ENCODE data around the gene NKX6-1. TPM values are rescaled to one million over a fixed set of nuclear protein-coding genes. Genes with fewer than 3 reads are reported as not detected.

Gene NKX6-1
- polyA plus RNA-seq, 6 donors from 2014 or later, result not detected

DNA sequence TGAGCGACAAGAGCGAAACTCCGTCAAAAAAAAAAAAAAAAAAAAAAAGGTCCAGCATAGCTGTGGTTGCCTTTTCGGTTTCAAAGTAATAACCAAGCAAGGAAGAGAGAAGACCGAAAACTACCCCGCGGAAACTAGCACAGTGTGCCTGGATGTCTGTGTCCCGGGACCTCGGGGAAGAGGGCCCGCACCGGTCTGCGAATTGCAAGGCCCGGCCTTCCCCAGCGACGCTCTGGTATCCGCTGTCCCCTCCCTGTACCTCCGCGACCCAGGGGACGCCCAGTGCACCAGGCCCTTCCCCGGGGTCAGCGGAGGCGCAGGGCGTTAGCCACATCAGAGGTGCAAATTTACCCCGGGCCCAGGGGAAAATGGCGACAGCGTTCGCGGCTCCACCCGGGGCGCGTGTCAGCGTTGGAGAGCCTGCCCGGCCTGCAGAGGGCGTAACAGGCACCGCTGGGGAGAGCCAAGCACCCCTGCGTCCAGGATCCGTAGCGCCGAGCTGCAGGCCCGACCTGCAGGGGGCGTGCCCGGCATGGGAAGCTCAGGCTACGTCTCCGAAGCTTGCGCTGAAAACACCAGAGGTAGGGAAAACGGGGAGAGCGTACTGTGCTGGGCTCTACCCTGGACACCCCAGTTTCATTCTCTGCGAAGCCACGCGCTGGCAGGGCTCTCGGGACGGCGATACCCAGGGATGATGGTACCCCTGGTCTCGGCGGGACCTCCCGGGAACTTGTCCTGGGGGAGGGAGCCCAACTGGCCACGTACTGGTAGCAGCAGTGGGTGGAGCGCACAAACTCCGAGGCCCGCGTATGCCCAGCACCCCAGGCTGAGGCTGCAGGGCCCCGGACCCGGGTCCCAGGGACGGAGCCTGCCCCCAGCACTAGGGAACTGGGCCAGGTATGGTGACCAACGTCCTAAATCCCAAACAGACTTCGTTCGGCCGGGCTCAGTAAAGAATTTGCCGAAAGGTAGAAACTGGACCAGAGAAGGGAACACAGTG is 16.2 kb downstream of the NKX6-1 start:
- H3K4me3 Mint-ChIP-seq, result peak overlapping the region in 3 of 8 donors; percentile 25 to 64 (median 63)
- H3K36me3 Mint-ChIP-seq, result peaks cover 0 to 13% of the 10 kb centered on the region in 2 donors
- H3K9me3 Mint-ChIP-seq, result peaks cover 3 to 26% (median 17%) of the 10 kb centered on the region in 7 donors
- ATAC-seq (ENCODE audit: low read depth in 2 of 2), result no peak
- peaks cover 74 to 94% (median 92%) of the 10 kb centered on the region in 3 donors for H3K27me3 Mint-ChIP-seq
- H3K27ac Mint-ChIP-seq, result peak overlapping the region in 1 of 6 donors; percentile 85
- peaks cover 4 to 10% (median 5%) of the 10 kb centered on the region in 3 donors for H3K4me1 Mint-ChIP-seq
- DNase-seq, result no peak

DNA sequence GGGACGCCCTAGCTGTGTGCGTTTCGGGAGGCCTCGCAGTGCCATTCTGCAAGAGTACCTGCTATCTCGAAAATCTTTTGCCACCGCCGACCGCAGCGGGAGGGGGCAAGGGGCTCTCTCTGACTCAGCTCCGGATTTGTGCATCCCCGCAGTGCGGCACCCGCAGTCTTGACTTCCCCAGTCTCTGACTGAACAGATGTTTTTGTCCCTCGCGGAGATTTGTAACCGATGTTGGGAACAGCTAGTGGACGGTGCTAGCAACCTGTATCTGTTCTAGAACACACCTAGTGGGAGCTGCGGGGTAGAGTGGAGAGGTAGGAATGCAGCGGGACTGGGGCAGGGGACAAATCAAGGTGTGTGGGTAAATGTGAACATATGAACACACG is 17.2 kb downstream of the NKX6-1 start:
- peaks cover 2 to 26% (median 17%) of the 10 kb centered on the region in 7 donors for H3K9me3 Mint-ChIP-seq
- H3K4me1 Mint-ChIP-seq, result peaks cover 4 to 10% (median 5%) of the 10 kb centered on the region in 3 donors
- peaks cover 0 to 13% of the 10 kb centered on the region in 2 donors for H3K36me3 Mint-ChIP-seq
- peak overlapping the region in 2 of 6 donors; percentile 39 to 86 for H3K27ac Mint-ChIP-seq
- H3K4me3 Mint-ChIP-seq, result peak overlapping the region in 4 of 8 donors; percentile 52 to 68 (median 64)
- peaks cover 69 to 86% (median 85%) of the 10 kb centered on the region in 3 donors for H3K27me3 Mint-ChIP-seq
- ATAC-seq (ENCODE audit: low read depth in 2 of 2) (no peak), DNase-seq (no peak)

DNA sequence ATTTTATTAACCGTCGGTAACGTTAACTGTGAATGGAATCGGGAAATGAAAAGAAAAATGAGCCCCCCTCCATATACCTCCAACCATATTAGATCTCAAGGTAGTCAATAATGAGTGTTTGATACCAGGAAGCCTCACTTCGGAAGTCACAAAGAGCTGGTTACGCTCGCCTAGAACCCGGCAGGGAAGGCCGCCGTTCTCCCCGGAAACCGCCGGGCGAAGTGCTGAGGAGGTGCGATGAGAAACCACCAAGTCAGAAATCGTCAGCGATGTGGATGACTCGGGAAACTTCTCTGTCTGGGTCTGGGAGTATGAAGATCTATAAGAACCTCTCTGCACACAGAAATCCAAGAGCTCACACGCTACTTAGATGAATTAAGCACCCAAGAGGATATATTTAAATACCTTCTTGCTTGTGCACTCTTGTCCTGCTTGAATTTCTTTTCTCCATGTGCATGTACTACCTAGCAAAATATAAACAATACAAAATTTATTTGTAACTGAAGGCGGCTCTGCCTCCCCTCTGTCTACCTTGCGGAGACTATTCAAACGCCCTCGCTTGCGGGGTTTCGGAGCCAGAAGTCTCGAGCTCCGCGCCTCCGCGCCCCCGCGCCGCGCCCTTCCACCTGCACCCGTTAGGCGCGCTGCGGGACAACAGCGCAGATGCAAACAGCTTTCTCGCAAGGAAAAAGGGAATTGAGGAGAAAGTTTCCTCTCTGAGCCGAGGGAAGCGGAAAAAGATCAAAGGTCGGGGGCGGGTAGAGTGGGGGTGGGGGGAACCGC is 17.8 kb downstream of the NKX6-1 start:
- ATAC-seq (ENCODE audit: low read depth in 2 of 2), result no peak
- Mint-ChIP-seq H3K4me3 (peak overlapping the region in 2 of 8 donors; percentile 64 to 73), H3K27ac (peak overlapping the region in 3 of 6 donors; percentile 22 to 53 (median 41)), H3K9me3 (peaks cover 2 to 26% (median 17%) of the 10 kb centered on the region in 7 donors), H3K36me3 (peaks cover 0 to 13% of the 10 kb centered on the region in 2 donors), H3K27me3 (peaks cover 67 to 82% (median 80%) of the 10 kb centered on the region in 3 donors), H3K4me1 (peaks cover 4 to 10% (median 5%) of the 10 kb centered on the region in 3 donors)
- no peak for DNase-seq

DNA sequence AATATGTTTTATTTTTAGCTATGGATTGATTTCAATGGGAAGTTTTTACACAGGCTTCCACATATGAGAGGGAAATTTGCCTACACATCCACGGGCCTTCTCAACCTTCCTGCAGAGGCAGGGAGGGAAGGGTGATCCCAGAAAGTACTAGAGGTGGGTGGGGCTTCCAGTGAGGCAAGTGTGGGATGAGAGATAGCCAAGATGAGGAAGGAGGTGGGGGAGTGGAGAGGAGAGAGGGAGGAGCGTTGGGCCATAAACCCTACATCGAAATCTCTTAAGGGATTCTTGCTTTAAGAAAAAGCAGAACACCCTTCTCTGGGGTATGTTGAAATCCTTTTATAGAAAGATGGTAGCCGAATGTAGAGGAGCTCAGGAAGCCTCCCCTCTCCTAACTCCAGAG is 19.0 kb downstream of the NKX6-1 start:
- DNase-seq (no peak), ATAC-seq (ENCODE audit: low read depth in 2 of 2) (no peak)
- Mint-ChIP-seq H3K27me3 (peaks cover 56 to 77% (median 68%) of the 10 kb centered on the region in 3 donors), H3K9me3 (peaks cover 2 to 26% (median 16%) of the 10 kb centered on the region in 7 donors), H3K4me3 (peak overlapping the region in 1 of 8 donors; percentile 52), H3K36me3 (peaks cover 0 to 13% of the 10 kb centered on the region in 2 donors), H3K27ac (peak overlapping the region in 1 of 6 donors; percentile 12), H3K4me1 (peaks cover 4 to 10% (median 5%) of the 10 kb centered on the region in 3 donors)

DNA sequence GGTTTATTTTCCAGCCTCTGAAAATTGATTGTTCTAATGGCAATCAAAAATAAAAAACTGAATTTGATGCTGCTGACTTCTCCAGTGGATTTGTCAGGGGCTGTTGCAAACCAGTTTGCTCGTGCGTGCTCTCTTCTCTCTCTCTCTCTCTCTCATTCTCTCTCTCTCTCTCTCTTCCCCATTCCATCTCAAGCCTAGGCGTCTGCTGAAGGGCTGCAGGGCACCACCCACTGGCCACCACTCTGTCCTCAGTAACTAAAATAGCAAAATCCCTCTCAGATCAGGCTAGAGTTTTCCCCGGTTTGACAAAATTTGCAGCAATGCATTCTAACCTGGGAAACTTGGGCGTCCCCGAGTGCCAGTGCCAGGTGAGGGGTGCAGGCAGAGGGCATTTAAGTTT is 19.4 kb downstream of the NKX6-1 start:
- peaks cover 54 to 72% (median 64%) of the 10 kb centered on the region in 3 donors for H3K27me3 Mint-ChIP-seq
- peaks cover 4 to 10% (median 5%) of the 10 kb centered on the region in 3 donors for H3K4me1 Mint-ChIP-seq
- peaks cover 2 to 26% (median 15%) of the 10 kb centered on the region in 7 donors for H3K9me3 Mint-ChIP-seq
- H3K36me3 Mint-ChIP-seq, result peaks cover 0 to 13% of the 10 kb centered on the region in 2 donors
- no peak overlapping the region for H3K4me3 Mint-ChIP-seq
- ATAC-seq (ENCODE audit: low read depth in 2 of 2) (no peak), DNase-seq (no peak)
- peak overlapping the region in 1 of 6 donors; percentile 12 for H3K27ac Mint-ChIP-seq

DNA sequence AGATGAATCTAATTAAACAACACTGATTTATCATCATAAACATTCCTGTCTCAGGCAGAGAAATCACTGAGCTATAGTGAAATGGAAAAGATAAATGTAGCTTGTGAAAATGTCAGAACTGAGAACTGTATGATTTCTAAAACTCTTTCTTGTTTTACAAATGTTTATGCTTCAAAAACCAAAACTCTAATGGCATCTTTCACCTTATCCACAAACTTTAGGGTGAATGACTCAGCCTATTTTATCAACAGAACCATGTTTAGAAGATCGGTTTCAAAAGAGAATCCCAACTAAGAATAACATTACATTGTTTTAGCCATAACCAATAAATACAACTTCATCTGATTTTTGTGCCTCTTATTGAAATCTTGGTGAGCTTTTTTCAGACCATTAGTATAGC is 21.4 kb downstream of the NKX6-1 start:
- H3K4me3 Mint-ChIP-seq, result no peak overlapping the region
- H3K27ac Mint-ChIP-seq, result no peak overlapping the region
- H3K27me3 Mint-ChIP-seq, result peaks cover 51 to 63% (median 60%) of the 10 kb centered on the region in 3 donors
- H3K36me3 Mint-ChIP-seq, result no peaks in the 10 kb centered on the region
- ATAC-seq (ENCODE audit: low read depth in 2 of 2) (no peak), DNase-seq (no peak)
- H3K4me1 Mint-ChIP-seq, result peaks cover 4 to 6% (median 5%) of the 10 kb centered on the region in 3 donors
- peaks cover 2 to 21% (median 10%) of the 10 kb centered on the region in 7 donors for H3K9me3 Mint-ChIP-seq

DNA sequence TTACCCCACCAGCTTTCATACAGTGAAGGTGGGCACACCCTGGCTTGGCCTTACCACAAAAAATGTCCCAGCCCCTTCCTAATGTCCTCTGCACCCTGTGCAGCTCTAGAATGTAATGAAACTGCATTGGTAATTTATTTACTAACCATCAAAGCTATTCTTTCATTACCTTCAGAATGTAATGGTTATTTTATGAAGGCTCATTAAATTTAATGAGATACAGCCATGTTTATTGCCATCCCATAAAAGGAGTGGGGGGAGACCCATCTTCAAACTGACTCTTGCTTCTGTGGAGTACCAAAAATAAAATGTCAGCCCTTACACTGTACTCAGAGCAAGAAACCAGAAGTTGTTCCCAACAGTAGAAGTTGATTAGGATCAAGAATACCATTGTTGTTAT is 25.0 kb downstream of the NKX6-1 start:
- H3K27ac Mint-ChIP-seq, result no peak overlapping the region
- H3K9me3 Mint-ChIP-seq, result no peaks in the 10 kb centered on the region
- no peak for DNase-seq
- H3K4me3 Mint-ChIP-seq, result no peak overlapping the region
- peaks cover 23 to 34% (median 27%) of the 10 kb centered on the region in 3 donors for H3K27me3 Mint-ChIP-seq
- no peaks in the 10 kb centered on the region for H3K4me1 Mint-ChIP-seq
- H3K36me3 Mint-ChIP-seq, result no peaks in the 10 kb centered on the region
- ATAC-seq (ENCODE audit: low read depth in 2 of 2), result no peak

DNA sequence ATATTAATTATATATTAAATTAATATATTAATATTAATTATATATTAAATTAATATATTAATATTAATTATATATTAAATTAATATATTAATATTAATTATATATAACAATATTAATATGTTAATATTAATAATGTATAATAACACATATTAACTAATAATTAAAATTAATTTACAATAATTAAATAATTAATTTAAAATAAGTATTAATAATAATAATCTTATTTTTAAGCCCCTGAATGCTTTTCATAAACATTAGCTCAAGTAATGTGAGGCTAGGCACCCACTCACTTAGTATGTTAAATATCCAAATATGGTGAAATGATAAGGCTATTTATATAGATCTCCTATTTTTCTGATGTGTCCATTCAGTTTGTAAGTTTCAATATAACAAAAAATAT is 26.9 kb downstream of the NKX6-1 start:
- DNase-seq (no peak), ATAC-seq (ENCODE audit: low read depth in 2 of 2) (no peak)
- Mint-ChIP-seq H3K36me3 (no peaks in the 10 kb centered on the region), H3K4me1 (no peaks in the 10 kb centered on the region), H3K4me3 (no peak overlapping the region), H3K27me3 (peaks cover 13 to 32% (median 28%) of the 10 kb centered on the region in 3 donors), H3K27ac (no peak overlapping the region), H3K9me3 (peaks cover 0 to 2% (median 0%) of the 10 kb centered on the region in 7 donors)

DNA sequence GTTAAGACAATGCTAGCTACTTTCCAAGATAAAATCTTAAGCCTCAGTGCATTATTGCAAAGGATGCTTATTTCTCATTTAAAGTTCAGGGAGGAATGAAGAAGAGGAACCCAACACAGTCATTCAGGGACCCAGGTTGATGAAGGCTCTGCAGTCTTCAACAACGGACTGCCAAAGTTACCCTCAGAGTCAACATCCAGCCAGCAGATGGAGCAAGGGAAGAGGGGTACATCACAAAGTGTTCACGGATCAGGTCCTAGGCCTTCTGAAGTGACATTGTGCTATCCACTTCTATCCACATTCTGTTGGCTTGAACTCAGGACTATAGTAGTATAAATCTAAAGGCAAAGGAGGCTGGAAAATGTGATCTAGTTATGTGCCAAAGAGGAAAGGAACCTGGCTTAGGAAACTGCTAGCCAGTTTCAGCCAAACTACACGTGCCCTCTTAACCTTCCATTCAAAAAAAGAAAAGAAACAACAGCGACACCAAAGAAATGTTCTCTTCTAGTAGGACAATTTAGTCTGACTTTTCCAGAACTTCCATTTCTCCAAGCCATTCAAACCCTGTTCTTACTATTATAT is 28.8 kb downstream of the NKX6-1 start:
- ATAC-seq (ENCODE audit: low read depth in 2 of 2), result no peak
- Mint-ChIP-seq H3K27ac (no peak overlapping the region), H3K36me3 (no peaks in the 10 kb centered on the region), H3K27me3 (peaks cover 4 to 28% (median 28%) of the 10 kb centered on the region in 3 donors), H3K9me3 (peaks cover 0 to 2% (median 0%) of the 10 kb centered on the region in 7 donors), H3K4me3 (no peak overlapping the region), H3K4me1 (no peaks in the 10 kb centered on the region)
- no peak for DNase-seq

DNA sequence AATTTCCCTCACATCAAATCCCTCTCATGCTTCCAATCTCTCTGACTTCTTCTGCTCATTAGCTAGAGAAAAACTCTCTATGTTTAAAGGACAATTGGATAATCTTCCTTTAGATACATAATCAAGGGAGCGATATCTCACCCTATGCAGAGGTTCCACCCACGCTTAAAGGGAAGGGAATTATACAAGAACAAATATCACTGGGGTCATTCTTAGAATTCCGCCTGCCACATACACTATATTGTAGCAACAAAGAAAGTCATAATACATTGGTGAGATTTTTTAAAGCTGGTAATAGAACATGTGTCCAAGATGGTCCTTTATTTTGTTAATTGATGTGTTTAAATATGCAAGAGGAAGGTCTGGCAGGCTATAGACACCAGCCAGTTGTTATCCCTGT is 31.5 kb downstream of the NKX6-1 start:
- ATAC-seq (ENCODE audit: low read depth in 2 of 2), result no peak
- Mint-ChIP-seq H3K9me3 (peaks cover 0 to 12% (median 2%) of the 10 kb centered on the region in 7 donors), H3K4me1 (no peaks in the 10 kb centered on the region), H3K36me3 (no peaks in the 10 kb centered on the region), H3K4me3 (no peak overlapping the region), H3K27me3 (peaks cover 0 to 19% (median 13%) of the 10 kb centered on the region in 3 donors), H3K27ac (no peak overlapping the region)
- DNase-seq, result no peak

DNA sequence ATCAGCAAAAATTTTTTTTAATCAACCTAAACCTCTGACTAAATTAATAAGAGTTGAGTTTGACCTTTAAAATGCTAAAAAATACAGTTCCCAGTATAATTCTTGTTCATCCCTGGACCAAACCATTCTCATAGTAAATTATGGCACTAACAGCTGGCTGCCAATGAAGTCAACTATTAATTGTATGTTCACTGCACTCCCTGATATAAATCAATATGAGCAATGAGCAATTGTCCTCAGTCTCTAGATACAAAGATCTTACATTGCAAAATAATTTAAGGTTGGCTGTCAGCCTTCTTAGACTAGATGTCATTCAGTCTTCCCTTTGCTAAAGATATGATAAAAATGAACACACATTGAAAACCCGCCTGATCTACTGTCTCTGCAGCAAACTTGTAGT is 39.3 kb downstream of the NKX6-1 start:
- no peak for ATAC-seq (ENCODE audit: low read depth in 2 of 2)
- Mint-ChIP-seq H3K27ac (no peak overlapping the region), H3K4me3 (no peak overlapping the region), H3K27me3 (peaks cover 8 to 12% (median 8%) of the 10 kb centered on the region in 3 donors), H3K4me1 (no peaks in the 10 kb centered on the region), H3K36me3 (no peaks in the 10 kb centered on the region), H3K9me3 (peaks cover 0 to 22% (median 9%) of the 10 kb centered on the region in 7 donors)
- no peak for DNase-seq

DNA sequence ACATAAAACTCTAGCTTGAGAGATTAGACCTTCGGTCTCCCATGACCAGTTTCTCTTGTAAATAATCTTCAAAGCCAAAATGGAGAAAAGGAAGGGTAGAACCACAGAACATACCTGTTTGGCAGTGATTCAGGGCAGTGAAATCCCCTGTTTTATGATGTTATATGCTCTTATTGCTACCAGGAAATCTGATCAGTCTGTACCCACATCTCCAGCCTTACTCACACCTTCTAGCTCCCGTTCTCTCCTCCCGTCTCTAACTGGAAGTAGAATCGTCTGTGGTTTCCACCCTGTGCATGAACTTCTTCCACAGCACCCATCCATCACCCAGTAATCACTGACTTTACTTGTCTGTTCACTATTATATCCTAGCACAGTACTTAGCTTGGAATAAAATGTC is 42.9 kb downstream of the NKX6-1 start:
- Mint-ChIP-seq H3K36me3 (no peaks in the 10 kb centered on the region), H3K27me3 (peaks cover 8 to 12% (median 12%) of the 10 kb centered on the region in 3 donors), H3K4me1 (no peaks in the 10 kb centered on the region), H3K4me3 (no peak overlapping the region), H3K9me3 (peaks cover 0 to 4% (median 1%) of the 10 kb centered on the region in 7 donors), H3K27ac (no peak overlapping the region)
- DNase-seq (no peak), ATAC-seq (ENCODE audit: low read depth in 2 of 2) (no peak)

DNA sequence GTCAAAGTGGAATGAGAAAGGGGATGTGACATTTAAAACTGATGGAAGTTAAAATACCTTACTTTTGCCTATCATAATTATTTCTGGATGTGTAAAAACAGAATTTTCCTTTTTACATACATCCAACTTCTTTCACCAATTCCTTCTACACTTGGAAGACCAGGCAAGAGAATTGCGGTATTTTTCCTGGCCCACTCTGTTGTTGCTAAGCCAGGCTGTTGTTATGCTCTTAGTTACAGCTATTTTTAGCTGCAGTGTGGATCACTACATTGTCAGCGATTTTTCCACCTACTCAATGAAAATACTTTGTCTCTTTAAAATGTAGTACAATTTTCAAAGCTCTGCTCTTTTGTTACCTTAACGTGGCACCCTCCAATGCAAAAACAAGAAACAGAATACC is 43.4 kb downstream of the NKX6-1 start:
- H3K9me3 Mint-ChIP-seq, result peaks cover 0 to 2% (median 0%) of the 10 kb centered on the region in 7 donors
- no peak overlapping the region for H3K27ac Mint-ChIP-seq
- no peak for ATAC-seq (ENCODE audit: low read depth in 2 of 2)
- DNase-seq, result no peak
- H3K36me3 Mint-ChIP-seq, result no peaks in the 10 kb centered on the region
- H3K4me3 Mint-ChIP-seq, result no peak overlapping the region
- H3K4me1 Mint-ChIP-seq, result no peaks in the 10 kb centered on the region
- H3K27me3 Mint-ChIP-seq, result peaks cover 8 to 12% (median 12%) of the 10 kb centered on the region in 3 donors

All from naive B cell (primary cell).